Type B pancreatic cell (in vitro differentiated cells): Measurements from ENCODE around the gene HIP1R. TPM values are rescaled to one million over a fixed set of nuclear protein-coding genes. Genes with fewer than 3 reads are reported as not detected.

ENCODE experiments used
- DNase-seq: peaks from one replicate; pipeline ENCODE4 v3.0.0; 2021; ENCODE audit warnings: mixed read lengths; ENCODE audit not compliant: unreplicated experiment; ENCODE audit errors: extremely low spot score
- H3K27ac Mint-ChIP-seq: 2 replicates; pipeline ENCODE4 v1.8.0; 2021; ENCODE audit warnings: mild to moderate bottlenecking, mixed read lengths
- H3K27me3 Mint-ChIP-seq: 2 replicates; pipeline ENCODE4 v1.8.0; 2021; ENCODE audit warnings: mixed read lengths
- H3K36me3 Mint-ChIP-seq: 2 replicates; pipeline ENCODE4 v1.8.0; 2021; ENCODE audit warnings: mixed read lengths
- H3K4me1 Mint-ChIP-seq: one replicate; pipeline ENCODE4 v1.8.0; 2021; ENCODE audit warnings: mixed read lengths; ENCODE audit not compliant: unreplicated experiment
- H3K4me3 Mint-ChIP-seq: 2 replicates; pipeline ENCODE4 v1.8.0; 2021; ENCODE audit warnings: mild to moderate bottlenecking, mixed read lengths
- H3K9me3 Mint-ChIP-seq: 2 replicates; pipeline ENCODE4 v1.8.0; 2021; ENCODE audit warnings: mixed read lengths
- CTCF ChIP-seq: fragments of 200-600 bp; sonication (generic); conservative IDR thresholded peaks from 2 replicates; pipeline ENCODE4 v1.5.0; 2021; ENCODE audit warnings: antibody characterized with exemption, mild to moderate bottlenecking
- total RNA-seq: library from RNA; stranded (reverse); gene quantifications from 2 replicates; pipeline ENCODE4 v1.2.1, GENCODE V29; 2021; ENCODE audit warnings: low replicate concordance

HIP1R gene
- total RNA-seq, 1 donor from 2014 or later = 45.5 TPM

- H3K27me3 Mint-ChIP-seq = no peaks in the 10 kb centered on the region
- no peak overlapping the region for H3K27ac Mint-ChIP-seq
- no peaks in the 10 kb centered on the region for H3K36me3 Mint-ChIP-seq
- TF ChIP-seq CTCF = no peak
- no peak overlapping the region for H3K4me3 Mint-ChIP-seq
- peaks cover 5% of the 10 kb centered on the region for H3K4me1 Mint-ChIP-seq
- H3K9me3 Mint-ChIP-seq = no peaks in the 10 kb centered on the region
- DNase-seq = no peak
These were observed 16.6 kb downstream of the HIP1R start for GRCh38 chr12:122851820-122852219.

- Mint-ChIP-seq H3K9me3 (no peaks in the 10 kb centered on the region), H3K27ac (peak overlapping the region; percentile 17), H3K27me3 (no peaks in the 10 kb centered on the region), H3K4me1 (peaks cover 5% of the 10 kb centered on the region), H3K36me3 (no peaks in the 10 kb centered on the region), H3K4me3 (no peak overlapping the region)
- no peak for TF ChIP-seq CTCF
- DNase-seq = no peak
These were observed 17.3 kb downstream of the HIP1R start for GRCh38 chr12:122852336-122853275.

GRCh38 chr12:122853582-122854245 lies 18.5 kb downstream of the HIP1R start:
- no peak overlapping the region for H3K4me3 Mint-ChIP-seq
- H3K9me3 Mint-ChIP-seq = no peaks in the 10 kb centered on the region
- DNase-seq = no peak
- TF ChIP-seq CTCF = no peak
- H3K27ac Mint-ChIP-seq = no peak overlapping the region
- H3K36me3 Mint-ChIP-seq = no peaks in the 10 kb centered on the region
- H3K27me3 Mint-ChIP-seq = no peaks in the 10 kb centered on the region
- H3K4me1 Mint-ChIP-seq = peaks cover 5% of the 10 kb centered on the region

GRCh38 chr12:122854554-122854953 lies 19.3 kb downstream of the HIP1R start:
- no peak overlapping the region for H3K4me3 Mint-ChIP-seq
- H3K27me3 Mint-ChIP-seq = no peaks in the 10 kb centered on the region
- TF ChIP-seq CTCF = no peak
- no peaks in the 10 kb centered on the region for H3K36me3 Mint-ChIP-seq
- H3K4me1 Mint-ChIP-seq = peaks cover 5% of the 10 kb centered on the region
- no peak overlapping the region for H3K27ac Mint-ChIP-seq
- DNase-seq = no peak
- H3K9me3 Mint-ChIP-seq = no peaks in the 10 kb centered on the region

GRCh38 chr12:122855071-122855829 lies 20.0 kb downstream of the HIP1R start:
- no peak for TF ChIP-seq CTCF
- Mint-ChIP-seq H3K27ac (no peak overlapping the region), H3K36me3 (no peaks in the 10 kb centered on the region), H3K4me3 (no peak overlapping the region), H3K9me3 (no peaks in the 10 kb centered on the region), H3K4me1 (peaks cover 5% of the 10 kb centered on the region), H3K27me3 (no peaks in the 10 kb centered on the region)
- DNase-seq = no peak
